HPDE6-E6E7 (cell line): ENCODE results near the gene YTHDF1.

Experiments used
- DNase-seq: peaks from one replicate; pipeline ENCODE4 v3.0.0; 2011; ENCODE audit warnings: missing footprints; ENCODE audit errors: extremely low spot score

YTHDF1 gene

DNA sequence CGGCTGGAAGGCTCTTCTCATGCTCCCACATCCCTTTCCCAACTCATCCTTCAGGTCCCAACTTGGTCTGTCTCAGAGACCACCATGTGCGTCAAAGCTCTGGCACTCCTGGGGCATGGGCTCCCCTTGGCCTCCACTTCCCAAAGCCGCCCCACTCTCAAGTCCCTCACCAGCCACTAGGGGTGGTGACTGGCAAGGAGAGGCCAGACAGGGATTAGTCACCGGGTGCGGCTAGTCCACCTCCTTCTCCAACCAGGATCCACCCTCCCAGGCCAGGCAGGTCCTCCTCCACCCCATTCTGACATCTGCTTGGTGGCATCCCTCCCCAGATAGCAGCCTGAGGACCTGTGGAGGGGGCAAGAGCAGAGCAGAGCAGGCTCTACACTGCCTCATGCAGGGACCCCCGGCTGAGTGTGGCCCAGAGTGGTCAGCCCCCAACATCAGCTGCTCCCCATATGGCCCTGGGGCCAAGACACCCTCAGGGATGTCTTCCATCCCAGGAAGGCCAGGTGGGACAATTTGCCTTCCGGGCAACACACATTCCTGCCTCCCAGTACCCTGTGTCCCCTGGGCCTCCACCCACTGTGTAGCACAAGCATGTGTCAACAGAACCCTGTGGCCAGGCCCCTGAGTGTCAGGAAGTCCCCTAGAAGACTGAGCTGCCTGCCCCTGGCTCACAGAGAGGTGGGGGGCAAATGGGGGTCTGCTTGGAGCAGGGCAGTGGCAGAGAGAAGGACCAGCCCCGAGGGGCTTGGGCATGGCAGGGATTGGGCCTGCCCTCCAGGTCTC is 29.2 kb downstream of the YTHDF1 start:
- peak; percentile 96 for DNase-seq

DNA sequence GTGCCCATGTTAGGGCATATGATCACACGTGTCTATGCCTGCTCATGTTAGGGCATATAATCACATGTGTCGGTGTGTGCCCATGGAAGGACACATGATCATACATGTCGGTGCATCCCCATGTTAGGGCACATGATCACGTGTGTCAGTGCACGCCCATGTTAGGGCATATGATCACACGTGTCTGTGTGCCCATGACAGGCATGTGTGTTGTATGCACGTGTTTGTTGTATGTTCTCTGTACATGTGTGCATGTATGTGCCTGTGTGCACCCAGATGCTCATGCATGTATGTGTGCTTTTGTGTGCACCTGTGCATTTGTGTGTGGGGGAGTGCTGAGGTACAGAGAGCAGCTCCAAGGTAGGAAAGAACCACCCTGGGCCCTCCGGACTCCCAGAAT is 29.8 kb downstream of the YTHDF1 start:
- DNase-seq = no peak

DNA sequence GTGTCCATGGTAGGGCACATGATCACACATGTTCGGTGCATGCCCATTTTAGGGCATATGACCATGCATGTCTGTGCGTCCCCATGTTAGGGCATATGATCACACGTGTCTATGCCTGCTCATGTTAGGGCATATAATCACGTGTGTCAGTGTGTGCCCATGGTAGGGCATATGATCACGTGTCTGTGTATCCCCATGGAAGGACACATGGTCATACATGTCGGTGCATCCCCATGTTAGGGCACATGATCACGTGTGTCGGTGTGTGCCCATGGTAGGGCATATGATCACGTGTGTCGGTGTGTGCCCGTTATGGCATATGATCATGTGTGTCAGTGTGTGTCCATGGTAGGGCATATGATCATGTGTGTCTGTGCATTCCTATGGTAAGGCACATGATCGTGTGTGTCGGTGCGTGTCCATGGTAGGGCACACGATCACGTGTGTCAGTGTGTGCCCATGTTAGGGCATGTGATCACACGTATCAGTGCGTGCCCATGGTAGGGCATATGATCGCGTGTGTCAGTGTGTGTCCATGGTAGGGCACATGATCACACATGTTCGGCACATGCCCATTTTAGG is 30.6 kb downstream of the YTHDF1 start:
- no peak for DNase-seq

DNA sequence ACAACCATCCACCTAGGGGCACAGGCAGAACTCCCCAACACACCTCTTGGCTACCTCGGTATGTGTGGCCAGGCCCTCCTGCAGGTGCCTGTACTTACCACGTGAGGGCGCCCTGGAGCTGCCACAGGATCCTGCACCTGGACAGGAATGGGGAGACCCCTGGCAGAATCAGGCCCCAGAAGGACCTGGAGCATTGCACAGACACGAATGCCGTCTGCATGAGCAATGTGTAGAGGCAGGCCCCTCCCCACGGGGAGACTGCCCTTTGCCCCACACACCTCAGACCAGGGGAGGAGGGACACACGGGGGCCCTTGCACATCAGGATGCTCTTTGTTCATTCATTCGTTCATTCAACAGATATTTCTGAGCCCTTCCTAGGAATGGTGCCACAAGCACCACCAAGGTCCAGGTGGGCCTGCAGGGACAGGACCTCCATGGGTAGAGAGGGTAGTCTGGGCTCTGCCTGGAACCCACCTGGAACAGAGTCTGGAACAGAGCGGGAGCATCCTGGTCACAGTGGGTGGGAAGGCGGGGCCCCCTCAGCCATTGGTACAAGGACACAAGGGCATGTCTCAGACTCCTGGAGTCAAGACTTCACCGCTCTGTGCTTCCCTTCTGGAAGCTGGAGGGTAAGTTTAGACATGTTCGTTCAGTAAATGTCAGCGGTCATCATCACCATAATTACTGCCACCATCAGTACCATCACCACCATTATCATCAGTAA is 32.3 kb downstream of the YTHDF1 start:
- peak; percentile 73 for DNase-seq

DNA sequence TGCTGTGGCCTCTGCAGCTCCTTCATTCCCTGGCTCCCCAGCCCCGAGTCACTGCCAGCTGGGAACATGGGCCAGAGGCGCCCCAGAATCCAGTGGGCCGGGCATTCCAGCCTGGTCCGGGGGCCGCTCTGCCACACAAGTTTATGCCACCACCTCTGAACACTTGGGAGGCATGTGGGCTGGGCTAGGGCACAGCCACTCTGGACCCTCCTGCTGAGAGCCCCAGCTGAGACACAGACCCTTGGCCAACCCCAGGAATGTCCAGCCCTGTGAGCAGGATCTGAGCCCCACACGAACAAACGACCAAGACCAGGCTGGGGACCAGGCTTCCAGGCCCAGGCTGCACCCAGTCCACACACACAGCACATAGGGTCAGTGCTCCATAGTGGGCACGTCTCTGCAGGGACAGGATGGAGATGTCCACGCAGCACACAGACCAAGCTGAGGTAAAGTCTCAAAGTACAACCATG is 33.0 kb downstream of the YTHDF1 start:
- no peak for DNase-seq

DNA sequence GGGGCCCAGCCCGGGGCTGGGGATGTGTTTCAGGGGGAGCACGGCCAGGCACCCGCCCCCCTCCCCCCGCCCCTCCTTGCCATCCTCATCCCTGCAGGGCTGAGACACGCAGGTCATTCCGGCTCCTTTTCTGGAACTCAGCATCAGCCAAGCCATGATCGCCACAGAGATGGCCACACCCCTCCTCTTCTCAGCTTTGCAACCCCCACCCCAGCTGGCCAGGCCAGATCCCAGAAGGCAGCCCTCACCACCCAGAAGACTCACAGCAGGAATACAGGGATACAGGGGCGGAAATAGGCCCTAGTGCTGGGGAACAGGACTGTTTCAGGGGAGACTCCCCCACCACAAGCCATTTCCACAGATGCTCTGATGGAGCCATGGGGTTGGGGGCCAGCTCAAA is 33.5 kb downstream of the YTHDF1 start:
- no peak for DNase-seq

DNA sequence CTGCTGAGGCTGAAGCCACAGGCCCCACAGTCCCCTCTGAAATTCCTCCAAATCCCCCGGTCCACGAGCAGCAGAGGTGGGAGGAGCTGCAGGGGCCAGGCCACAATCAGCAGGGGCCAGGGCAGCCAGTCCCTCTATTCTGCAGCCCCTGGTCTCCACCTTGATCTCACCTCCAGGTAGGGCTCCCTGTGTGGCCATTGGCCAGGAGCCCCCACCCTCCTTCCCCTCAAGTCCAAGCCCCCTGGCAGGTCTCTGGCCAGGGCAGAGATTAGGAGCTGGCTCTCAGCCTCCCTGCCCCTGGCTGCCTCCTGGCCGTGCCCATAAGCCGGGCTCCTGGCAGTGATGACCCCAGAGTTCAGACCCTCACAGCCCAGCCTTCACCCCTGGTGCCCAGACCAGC is 34.7 kb downstream of the YTHDF1 start:
- DNase-seq = no peak

DNA sequence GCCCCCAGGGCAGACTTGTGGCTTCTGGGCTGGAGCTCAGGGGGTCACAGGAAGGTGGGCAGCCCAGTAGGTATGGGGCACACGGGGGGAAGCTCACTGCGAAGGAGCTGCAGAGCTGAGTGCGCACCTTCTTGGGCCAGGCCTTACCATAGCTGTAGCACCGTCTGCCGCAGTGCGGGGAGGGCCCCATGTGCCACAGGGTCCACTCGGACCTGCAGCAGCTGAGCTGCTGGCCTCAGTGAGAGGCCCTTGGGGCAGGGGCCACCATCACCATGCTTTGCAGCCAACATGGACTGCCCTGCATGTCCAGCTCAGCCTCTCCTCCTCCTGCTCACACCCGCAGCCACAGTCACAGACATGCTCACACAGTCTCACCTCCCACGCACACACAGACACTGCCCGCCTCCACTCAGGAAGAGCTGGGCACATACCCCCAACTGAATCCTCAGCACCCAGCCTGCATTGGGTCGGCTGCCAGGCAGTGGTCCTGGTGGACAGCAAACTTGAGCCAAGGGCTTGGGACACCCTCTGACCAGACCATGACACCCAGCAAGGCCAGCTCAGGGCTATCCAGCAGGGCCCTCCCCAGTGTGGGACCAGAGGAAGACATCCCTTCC is 35.3 kb downstream of the YTHDF1 start:
- no peak for DNase-seq

DNA sequence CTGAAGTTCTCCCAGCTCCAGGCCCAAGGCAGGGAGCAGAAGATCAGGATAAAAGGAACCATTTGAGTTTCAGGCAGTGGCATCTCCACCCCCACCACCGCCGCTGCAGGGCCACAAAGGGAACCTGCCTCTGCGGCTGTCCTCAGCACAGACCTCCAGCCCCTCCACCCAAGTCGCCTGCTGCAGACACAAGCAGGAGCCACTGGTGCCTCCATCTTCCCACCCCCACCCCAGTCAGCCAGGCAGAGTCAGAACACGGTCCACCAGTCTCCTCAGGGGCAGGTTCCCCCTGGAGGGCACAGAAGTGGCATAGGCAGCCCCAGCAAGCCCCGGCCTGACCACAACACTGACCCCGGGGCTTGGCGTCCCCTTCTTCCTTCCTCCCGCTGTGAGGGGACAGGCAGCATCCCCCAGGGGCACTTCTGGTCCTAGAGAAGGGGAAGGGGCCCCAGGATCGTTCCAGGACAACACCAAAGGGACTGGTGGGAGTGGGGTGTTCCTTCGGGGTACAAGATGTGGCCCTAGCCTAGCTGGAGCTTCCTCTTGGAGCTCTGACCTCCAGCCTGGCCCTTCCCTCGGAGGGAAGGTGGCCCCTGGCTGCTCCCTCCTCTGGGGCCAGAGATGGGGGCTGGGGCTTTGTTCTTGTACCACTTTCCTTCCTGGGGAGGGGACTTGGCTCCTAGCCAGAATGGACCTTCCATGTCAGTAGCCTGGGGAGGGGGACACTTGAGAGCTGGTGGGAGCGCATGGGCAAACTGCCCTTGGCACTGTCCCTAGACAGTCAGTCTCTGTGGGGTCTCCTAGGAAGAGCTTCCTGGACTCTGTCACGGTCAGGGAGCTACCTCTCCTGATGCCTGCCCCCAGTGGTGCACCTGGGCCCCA is 36.0 kb downstream of the YTHDF1 start:
- DNase-seq = no peak

DNA sequence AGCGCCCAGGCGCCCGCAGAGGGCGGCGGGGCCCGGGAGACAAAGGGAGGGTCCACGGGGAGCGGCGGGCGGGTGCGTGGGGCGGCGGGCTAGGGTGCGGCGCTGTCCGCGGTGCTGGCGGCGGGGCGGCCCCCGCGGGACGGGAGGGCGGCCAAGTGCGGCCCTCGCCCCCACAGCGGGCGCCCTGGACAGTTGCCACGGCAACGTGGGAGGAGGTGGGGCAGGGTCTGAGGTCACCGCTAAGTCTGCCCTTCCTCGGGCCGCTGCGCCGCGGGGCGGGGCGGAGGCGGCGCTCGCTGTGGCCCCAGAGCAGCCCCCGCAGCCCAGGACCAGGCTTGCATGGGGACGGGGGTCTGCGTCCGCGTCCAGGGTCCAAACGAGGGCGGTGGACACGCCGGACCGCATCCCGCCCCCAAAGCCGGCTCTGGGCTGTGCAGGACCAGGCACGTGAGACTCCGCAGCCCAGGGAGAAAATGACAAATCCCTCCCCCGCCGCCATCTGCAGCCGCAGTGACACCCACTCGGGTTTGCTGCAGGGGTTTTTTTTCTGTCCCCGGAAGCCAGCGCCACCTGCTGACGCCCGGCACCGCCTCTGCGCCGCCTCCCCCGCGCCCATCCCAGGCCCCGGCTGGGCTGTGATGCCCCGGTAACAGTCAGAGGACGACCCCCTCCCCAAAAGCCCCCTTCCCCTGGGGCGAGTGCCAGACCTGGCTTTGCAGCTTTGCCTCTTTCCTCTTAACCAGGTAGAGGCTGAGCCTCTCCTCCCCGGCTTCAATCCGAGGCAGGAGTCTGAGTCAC is 36.8 kb downstream of the YTHDF1 start:
- DNase-seq = peak; percentile 51

DNA sequence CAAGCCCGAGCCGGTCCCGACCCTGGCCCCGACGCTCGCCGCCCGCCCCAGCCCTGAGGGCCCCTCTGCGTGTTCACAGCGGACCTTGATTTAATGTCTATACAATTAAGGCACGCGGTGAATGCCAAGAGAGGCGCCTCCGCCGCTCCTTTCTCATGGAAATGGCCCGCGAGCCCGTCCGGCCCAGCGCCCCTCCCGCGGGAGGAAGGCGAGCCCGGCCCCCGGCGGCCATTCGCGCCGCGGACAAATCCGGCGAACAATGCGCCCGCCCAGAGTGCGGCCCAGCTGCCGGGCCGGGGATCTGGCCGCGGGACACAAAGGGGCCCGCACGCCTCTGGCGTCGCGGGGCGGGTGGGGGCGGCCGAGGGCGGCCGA is 37.5 kb downstream of the YTHDF1 start:
- DNase-seq = no peak

DNA sequence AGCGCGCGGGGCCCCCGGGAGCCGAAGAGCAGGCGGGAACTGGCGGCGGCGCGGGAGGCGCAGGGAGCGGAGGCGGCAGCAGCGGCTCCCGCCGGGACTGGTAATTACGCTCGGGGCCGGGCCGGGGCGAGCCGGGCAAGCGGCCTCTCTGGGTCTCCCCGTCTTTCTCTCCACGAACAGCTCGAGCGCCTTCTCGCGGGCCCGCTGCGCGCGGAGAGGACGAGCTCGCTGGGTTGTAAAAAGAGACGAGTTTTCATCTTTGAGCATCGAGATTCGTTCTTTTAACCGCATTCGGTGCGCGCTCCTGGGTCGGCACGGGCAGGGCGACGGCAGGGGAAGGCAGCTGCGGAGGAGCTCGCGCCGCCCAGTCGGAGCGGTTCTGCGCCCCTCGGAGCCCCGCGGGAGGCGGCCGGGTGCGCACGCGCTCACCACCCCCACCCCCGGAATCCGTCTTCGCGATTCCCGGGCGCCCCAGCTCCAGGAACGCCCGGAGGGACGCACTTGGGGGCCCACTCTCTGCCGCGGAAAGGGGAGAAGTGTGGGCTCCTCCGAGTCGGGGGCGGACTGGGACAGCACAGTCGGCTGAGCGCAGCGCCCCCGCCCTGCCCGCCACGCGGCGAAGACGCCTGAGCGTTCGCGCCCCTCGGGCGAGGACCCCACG is 38.0 kb downstream of the YTHDF1 start:
- DNase-seq = no peak

DNA sequence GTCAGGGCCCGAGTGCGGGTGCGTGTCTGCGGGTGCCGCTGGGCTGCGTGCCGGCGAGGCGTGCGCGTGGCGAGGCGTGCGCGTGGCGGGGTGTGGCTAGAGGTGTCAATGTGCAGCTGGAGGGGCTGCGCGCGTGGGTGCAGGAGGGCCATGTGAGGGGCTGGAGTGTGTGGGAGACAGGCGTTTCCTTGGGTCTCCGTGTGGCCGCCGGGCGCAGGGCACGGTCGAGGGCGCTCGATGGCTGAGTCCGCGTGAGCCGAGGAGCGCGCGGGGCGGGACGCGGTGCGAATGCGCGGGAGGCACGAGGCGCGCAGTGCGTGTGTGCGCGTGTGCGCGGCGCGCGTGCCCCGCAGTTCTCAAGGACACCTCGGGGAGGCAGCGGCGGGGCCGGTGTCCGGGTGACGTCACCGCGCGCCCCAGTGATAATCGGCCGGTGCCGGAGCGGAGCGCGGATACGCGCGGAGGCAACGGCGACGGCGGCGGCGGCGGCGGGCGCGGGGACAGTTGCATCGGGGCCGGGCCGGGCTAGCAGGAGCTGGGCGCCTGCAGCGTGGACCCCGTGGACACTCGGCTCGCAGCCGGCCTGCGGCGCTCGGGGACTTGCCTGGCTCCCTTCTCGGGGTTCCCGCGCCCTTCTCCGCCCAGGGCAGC is 38.7 kb downstream of the YTHDF1 start:
- no peak for DNase-seq

DNA sequence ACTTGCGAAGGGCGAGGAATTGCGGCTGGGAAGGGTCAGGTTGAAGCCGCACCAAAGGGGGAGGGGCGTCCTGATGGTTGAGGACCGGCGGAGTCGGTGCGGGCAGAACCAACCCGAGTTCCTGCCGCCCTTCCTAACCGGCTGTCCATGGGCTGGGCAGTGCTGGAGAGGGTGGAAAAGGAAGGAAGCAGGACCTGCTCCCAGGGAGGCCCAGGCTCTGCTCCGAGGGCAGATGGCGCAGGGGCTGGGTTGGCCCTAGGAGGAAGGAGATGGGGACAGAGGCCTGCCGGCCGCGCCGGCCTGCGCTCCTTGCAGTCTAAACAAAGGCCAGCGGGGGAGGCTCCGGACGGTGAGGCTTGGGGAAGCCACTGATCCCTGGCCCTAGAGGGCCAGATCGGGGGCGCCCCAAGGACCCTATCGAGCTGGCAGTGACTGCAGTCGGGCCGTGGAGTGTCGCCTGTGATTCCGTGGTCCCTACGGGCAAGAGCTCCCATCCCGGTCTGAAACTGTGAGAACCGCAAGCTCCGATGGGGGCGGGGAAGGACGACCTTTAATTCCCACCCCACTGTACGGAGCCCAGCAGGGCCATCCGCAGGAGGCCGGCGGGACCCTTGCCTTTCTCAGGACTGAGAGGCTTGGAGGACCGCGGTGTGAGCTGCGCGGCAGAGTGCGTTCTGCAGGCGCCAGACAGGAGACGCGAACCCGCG is 39.4 kb downstream of the YTHDF1 start:
- DNase-seq = no peak

DNA sequence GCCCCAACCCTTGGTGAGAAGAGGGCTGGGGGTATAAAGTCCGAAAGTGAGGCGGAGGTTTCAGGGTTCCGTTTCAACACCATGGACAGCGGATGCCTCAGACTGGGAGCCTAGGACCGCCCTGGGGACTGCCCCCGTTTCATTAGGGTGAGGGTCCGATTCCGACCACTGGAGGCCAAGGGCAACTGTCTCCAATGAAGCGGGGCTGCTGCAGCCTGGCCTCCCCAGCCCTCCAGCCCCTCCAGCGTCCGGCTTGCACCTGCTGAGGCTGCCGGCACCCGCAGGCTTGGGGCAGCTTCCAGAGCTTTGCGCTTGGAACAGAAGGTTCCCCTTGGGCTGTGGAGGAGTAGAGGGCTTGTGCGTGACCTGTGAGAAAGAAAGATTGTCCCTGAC is 39.9 kb downstream of the YTHDF1 start:
- no peak for DNase-seq

DNA sequence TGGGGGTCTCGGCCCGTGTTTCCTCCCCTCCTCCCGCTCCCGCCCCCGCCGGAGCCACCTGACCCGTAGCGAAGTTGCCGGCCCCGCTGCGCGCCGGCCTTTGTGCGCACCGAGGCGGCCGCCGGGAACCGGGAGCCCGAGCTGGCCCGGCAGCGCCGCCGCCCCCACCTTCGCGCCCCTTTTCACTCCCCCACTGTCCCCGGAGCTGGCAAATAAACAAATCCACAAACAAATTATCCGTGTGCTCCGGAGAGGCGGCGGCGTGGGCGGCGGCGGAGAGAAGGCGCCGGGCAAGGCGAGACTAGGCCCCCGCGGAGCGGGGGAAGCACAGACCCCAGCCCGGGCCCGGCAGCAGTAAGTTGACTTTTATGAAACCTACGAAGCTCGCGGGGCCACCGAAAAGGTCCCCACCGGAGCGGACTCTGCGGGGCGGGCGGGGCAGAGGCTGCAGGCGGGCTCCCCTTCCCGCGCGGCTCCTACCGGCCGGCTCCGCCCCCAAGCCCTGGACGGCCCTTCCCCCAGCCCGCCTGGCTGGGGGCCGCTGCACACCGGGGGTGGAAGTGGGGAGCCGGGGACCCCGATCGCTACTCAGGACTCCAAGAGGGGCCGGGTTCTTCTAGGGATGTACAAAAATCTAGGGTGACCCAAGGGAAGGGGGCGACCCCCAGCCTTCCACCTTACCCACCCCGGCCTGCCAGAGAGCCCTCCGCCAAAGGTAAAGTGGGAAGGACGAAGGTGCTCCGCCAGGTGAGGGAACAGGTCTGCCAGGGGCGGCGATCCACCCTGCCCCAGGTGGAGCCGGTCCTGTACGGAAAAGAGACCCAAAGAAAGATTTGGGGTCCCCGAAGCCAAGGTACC is 40.7 kb downstream of the YTHDF1 start:
- no peak for DNase-seq

DNA sequence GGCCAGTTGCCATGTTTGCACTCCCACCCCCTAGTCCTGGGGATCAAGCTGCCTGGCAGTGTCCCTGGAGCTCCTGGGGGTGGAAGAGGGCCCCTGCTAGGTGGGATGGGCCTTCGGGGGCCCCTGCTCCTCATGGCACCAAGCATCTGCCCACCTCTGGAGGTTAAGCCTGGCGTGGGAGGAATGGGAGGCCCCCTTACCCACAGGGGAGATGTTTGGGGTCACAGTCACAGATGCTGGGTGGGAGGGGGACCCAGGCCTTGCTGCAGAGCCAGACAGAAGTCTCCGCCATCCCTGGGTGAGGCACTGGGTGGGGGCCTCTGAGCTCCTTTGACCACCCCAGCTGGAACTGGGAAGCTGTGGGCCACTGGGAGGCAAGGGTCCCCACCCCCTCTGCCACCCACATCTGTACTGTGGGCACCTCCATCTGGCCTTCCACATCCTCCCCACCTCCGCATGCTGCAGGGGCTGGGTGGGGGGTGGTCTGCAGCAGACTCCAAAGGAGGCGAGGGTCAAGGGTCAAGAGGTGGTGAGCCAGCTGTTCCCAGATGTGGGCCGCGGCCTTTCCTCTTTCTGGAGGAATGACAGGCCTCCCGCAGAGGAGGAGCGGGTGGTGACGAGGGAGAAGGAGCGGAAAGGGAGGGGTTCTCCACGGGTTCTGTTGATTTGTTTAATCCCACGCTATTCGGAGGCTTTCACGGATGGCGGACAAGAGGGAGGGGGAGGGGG is 41.5 kb downstream of the YTHDF1 start:
- no peak for DNase-seq
